DMS53 (cell line): ENCODE measurements around the gene SPATA12.

Experiments
- DNase-seq: peaks from one replicate; lab custom pipeline; 2025; lab: John Stamatoyannopoulos, UW

The SPATA12 gene

GRCh38 chr3:57060089-57060821 is at the start of gene SPATA12:
SPATA12 (plus strand) TSS chr3:57060664; CDS start chr3:57073695, 13,031 bp downstream.
- DNase-seq, result peak; percentile 88

- no peak for DNase-seq
These were observed 49.4 kb upstream of the SPATA12 start for GRCh38 chr3:57011022-57011421.

- no peak for DNase-seq
These were observed 47.6 kb upstream of the SPATA12 start for GRCh38 chr3:57012847-57013246.

GRCh38 chr3:57015350-57015729 is 45.1 kb upstream of the SPATA12 start:
- DNase-seq, result no peak

GRCh38 chr3:57015912-57016311 is 44.6 kb upstream of the SPATA12 start:
- no peak for DNase-seq

- peak; percentile 38 for DNase-seq
These were observed 43.0 kb upstream of the SPATA12 start for GRCh38 chr3:57017459-57017845.

- no peak for DNase-seq
These were observed 42.2 kb upstream of the SPATA12 start for GRCh38 chr3:57018246-57018645.

- no peak for DNase-seq
These were observed 41.4 kb upstream of the SPATA12 start for GRCh38 chr3:57019057-57019456.

GRCh38 chr3:57025237-57025636 is 35.2 kb upstream of the SPATA12 start:
- DNase-seq, result no peak

- DNase-seq, result no peak
These were observed 33.5 kb upstream of the SPATA12 start for GRCh38 chr3:57026944-57027343.

- no peak for DNase-seq
These were observed 31.1 kb upstream of the SPATA12 start for GRCh38 chr3:57029383-57029782.

GRCh38 chr3:57029924-57030323 is 30.5 kb upstream of the SPATA12 start:
- no peak for DNase-seq

GRCh38 chr3:57030721-57031120 is 29.7 kb upstream of the SPATA12 start:
- DNase-seq, result no peak

- no peak for DNase-seq
These were observed 28.6 kb upstream of the SPATA12 start for GRCh38 chr3:57031631-57032541.

- DNase-seq, result no peak
These were observed 23.5 kb upstream of the SPATA12 start for GRCh38 chr3:57036952-57037351.

- no peak for DNase-seq
These were observed 21.8 kb upstream of the SPATA12 start for GRCh38 chr3:57038466-57039164.

- no peak for DNase-seq
These were observed 18.8 kb upstream of the SPATA12 start for GRCh38 chr3:57041674-57042073.

- peak; percentile 17 for DNase-seq
These were observed 16.9 kb upstream of the SPATA12 start for GRCh38 chr3:57043518-57043917.

- no peak for DNase-seq
These were observed 14.2 kb upstream of the SPATA12 start for GRCh38 chr3:57046101-57046765.

GRCh38 chr3:57048052-57048671 is 12.3 kb upstream of the SPATA12 start:
- peak; percentile 46 for DNase-seq

- DNase-seq, result peak; percentile 15
These were observed 11.7 kb upstream of the SPATA12 start for GRCh38 chr3:57048728-57049127.

- no peak for DNase-seq
These were observed 7.8 kb upstream of the SPATA12 start for GRCh38 chr3:57052662-57053061.
